Eye (tissue), 1 donor: ENCODE measurements around the gene NBPF3.
"Not testable (repeated sequence)": the region's sequence is repeated elsewhere in the genome, so short reads cannot be mapped to it uniquely, and the experiment has no call there.

ENCODE experiments used
- DNase-seq: peaks from one replicate; pipeline ENCODE4 v3.0.0-alpha.2; 2015

The NBPF3 gene

DNA sequence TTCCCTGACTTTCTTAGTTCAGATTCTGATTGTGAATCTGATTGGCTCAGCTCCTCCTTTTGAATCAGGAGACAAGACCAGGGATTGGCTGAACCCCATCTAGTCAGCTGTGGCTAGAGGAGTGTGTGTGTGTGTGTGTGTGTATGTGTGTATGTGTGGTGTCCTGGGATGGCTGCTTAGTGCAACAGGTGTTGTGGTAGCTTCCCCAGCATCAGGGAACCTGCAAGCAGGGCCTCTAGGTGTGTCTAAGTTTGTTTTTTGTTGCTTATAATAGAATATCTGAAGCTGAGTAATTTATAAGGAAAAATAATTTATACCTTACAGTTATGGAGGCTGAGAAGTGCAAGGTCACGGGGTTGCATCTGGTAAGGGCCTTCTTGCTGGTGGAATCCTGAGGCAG lies 56.1 kb downstream of the NBPF3 start:
- DNase-seq = no peak

DNA sequence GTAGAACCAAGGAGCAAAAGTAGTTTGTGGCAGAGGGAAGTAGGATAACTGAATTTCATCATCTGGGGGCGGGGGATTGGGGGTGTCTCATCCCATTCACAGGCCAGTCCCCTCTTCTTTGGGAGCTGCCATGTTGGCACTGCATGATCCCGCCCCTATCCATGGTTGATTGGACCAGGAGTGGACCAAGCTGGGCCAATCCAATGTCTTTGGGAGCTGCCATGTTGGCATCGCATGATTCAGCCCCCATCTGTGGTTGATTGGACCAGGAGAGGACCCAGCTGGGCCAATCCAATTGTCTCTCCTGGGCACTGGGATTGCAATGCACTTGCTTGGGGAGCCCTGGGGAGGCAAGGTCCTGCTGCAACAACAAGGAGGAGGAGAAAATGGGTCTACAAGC lies 56.9 kb downstream of the NBPF3 start:
- DNase-seq = no peak

DNA sequence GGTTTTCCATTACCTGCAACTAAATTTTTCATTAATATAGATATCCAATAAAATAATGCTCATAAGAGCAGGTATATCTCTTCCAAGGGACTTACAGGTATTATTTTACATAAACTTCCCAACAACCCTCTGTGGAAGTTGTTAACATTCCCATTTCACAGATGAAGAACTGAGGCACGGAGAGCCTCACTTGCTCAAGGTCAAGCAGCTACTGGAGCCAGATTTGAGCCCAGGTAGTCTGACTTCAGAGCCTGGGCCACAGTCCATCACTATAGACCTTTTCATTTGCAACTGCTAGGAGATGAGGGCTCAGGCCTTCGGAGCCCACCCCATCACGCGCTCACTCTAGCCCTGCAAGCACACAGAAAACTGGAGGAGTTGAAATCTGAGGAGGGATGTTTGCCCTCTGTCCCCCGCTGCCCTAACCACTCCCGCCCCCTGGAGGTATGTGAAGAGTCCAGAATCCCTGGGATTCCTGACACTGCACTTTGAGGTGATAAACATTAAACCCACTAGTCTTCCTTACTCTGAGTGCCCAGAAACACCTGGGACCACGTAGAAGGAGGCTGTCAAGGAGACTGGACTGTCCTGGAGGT lies 57.6 kb downstream of the NBPF3 start:
- DNase-seq = no peak

DNA sequence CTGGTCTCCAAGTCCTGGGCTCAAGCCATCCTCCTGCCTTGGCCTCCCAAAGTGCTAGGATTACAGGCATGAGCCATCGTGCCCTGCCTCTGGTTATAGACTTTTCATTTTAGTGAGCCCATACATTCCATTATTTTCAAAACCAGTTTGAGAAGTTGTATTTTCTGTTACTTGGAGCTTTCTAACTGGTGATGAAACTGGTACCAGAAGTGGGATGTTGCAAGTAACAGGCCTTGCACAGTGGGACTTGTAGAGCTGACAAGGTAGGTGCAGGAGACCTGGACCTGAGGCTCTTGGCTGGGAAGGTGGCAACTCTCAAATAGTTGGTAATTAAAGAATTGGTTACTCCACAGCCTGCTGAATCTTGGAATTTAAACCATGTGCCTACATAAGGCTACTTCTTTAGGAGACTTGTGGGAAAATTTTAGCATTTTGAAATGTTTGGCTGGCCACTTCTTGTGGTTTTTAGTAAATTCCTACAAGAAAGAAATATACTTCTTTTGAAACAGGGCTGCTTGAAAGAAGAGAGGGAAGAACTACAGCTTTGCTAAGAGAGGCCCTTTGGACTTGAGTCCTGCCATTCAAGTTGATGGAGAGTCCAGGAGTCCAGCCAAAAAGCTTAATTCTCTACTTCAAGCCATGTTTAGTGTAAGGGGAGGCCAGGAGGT lies 59.5 kb downstream of the NBPF3 start:
- DNase-seq = no peak

DNA sequence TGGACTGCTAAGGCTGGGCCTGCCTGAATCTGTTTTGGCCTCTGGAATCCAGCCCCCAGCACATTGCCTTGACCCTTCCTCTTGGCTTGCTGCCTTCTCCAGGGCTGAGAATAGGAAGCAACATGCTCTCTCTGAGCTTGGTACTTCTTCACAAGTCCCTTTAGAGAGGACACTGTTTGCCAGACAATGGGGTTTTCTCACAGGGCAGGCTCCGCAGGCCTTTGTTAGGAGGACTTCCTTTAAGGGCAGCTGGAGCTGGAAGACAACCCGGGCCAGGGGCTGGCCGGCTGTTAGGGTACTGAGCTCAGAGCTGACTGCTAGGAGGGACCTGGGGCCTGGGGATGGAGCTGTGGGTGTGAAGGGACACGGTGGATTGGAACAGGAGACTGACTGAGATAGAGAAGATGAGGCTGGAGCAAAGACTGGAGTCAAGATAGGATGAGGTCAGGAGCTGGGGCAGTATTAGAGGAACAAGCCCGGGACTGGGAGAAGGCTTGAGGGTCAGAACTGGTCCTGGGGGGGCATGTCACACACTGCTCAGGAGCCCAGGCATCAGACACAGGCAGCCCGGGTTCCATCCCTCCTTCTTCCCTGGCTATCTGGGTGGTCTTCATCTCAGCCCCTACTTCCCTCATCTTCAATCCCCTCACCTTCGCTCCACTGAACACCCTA lies 63.9 kb downstream of the NBPF3 start:
- DNase-seq = peak; percentile 8

DNA sequence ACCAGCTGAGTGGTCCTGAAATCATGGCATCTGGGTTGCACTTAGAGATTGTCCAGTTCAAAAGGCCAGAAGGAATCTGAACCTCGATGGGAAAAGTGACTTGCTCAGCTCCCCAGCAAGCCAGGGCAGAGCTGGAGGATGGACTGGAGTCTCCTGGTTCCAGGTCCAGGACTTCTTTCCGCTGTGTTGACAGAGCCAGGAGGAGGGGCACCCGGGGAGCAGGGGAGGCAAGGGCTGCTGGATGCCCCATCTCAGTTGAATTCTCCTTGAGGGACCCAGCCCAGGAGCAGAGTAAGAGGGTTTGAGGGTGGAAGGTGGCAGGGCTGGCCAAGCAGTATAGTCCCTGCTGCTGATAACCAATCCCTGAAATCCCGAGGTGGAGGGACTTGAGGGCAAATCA lies 66.9 kb downstream of the NBPF3 start:
- peak; percentile 5 for DNase-seq

DNA sequence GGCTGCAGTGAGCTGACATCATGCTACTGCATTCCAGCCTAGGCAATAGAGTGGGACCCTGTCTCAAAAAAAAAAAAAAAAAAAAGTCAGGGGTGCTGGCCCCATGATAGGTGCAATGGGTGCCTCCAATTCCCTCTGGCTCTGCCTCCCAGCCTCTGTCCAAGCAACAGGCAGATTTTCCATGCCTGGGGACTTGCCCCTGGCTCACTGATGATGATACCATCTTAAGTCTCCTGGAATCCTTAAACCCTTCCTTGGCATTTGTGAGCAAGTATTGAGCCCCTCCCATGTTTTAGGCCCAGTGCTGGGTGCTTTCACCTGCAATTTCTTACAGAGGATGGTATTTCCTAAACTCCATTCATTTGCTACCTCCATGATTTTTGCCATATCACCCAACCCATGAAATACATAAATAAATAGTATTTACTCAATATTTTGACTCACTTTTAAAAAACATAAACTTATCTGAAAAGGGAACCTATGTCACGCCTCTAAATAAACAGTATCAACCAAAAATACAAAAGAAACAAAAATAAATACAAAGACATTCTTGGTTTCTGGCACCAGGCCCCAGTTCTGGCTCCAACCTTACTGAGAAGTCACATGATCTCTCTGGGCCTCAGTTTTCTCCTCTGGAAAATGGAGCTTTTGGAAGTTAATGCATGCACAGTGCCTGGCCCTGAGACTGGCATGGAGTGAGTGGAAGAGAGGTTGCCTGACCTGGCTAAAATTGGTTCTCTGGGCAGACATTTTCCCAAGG lies 67.8 kb downstream of the NBPF3 start:
- no peak for DNase-seq

DNA sequence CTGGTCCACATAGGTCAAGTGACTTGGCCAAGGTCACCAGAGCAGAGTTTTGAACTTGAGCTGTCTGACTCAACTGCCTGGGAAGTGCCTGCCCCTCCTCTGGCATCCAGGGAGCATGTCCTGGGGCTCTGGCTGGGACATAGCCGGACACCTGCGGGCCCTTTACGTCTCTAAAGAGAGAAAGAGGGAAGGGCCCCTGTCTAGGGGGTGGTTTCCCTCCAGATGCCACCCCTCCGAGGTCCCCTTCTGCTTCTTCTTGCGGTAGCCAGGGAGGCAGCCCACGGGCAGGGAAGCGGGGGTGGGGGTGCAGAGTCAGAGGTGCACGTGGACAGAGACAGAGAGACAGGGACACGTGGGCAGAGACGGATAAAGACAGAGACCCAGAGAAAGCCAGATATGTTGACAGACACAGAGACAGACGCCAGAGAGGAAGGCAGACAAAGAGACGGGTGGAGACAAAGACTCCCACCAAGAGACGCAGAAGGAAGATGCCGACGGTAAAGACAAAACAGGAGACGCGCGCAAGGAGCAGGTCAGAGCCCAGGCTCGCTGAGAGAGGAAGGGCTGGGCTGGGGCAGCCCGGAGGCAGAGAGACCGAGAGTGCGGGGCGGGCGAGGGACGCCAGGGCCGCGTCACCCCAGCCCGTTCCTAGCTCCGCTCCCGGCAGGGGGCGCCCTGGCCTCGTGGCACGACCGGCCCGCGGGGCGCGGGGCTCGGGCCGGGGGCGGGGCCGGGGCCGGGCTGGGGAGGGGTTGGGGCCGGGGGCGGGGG lies 68.8 kb downstream of the NBPF3 start:
- peak; percentile 86 for DNase-seq

DNA sequence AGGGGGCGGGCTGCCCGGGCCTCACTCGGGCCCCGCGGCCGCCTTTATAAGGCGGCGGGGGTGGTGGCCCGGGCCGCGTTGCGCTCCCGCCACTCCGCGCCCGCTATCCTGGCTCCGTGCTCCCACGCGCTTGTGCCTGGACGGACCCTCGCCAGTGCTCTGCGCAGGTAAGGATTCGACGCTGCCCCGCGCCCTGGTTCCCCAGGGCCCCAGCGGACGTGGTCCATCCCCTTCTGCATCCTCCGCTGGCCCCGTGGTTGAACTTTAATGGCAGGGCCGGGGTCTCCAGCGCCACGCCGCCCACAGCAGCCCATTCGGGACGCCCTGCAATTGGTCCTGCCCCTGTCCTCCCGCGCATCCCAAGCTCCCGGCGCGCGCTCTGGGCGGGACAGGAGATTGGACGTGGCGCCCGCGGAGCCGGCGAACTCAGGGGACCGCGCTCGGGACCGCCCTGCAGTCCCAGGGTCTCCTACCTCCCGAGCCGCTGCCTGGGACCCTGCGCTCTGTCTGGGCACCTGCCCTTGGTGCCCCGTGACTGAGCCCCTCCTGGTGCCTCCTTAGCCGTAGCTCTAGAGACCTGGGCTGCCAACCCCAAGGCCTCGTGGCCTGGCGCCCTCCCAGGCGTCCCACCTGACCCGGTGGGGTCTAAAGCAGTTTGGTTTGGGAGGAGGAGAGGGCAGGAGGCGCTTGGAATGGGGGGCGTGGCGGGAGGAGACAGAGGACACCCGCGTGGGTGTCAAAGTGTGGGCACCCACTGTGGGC lies 69.6 kb downstream of the NBPF3 start, which contains the start of gene ALPL:
ALPL (plus strand) TSS at position 73 of the 762 bp plus-strand sequence. CDS start 44,659 bp downstream, outside the sequence.
- DNase-seq = peak; percentile 50

DNA sequence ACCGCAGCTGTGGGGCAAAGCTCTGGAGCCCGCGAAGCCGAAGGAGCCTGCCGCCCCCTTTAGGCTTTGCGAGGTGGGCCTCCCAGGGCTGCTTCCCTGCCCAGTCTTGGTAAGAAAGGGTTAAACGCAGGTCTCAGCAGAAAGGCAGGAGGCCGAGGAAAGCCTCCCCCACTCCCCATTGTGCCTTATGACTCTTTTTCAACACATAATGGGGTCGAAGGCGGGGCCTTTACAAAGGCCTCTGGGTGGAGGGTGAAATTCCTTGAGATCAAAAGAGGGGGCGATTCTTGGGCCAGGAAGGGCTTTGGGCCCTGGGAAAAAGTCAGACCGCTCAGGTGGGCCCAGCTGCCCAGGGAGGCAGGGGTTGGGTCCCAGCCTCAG lies 70.2 kb downstream of the NBPF3 start:
- peak; percentile 26 for DNase-seq

DNA sequence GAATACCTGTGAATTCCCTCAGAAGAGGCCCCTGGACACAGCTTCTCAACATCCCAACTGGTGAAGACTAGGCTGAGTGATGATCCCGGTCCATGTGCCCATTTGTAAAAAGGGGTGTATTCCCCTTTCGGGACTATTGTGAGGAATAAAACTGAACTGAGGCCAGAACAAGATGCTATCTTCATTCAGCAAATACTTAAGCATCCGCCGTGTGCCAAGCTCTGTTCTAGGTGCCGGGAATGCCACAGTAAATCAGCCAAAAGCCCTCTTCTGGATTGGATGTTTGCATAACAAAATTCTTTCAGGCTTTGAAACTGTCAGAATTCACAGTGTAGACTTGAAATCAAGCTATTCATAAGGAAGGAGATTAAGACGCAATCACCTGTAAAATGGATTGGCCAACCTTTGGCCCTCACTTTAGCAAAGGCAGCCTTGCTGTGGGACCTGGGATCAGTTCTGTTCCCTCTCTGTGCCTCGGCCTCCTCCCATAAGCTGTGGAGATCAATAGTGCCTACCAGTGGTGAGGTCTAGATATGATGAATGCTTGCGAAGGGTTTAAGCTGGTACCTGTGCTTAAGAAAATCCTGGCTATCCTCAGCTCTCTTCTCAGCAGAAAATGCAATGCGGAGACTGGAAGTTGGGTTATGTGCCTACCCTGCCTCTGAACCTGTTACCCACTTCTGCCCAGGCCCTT lies 71.1 kb downstream of the NBPF3 start:
- DNase-seq = no peak

DNA sequence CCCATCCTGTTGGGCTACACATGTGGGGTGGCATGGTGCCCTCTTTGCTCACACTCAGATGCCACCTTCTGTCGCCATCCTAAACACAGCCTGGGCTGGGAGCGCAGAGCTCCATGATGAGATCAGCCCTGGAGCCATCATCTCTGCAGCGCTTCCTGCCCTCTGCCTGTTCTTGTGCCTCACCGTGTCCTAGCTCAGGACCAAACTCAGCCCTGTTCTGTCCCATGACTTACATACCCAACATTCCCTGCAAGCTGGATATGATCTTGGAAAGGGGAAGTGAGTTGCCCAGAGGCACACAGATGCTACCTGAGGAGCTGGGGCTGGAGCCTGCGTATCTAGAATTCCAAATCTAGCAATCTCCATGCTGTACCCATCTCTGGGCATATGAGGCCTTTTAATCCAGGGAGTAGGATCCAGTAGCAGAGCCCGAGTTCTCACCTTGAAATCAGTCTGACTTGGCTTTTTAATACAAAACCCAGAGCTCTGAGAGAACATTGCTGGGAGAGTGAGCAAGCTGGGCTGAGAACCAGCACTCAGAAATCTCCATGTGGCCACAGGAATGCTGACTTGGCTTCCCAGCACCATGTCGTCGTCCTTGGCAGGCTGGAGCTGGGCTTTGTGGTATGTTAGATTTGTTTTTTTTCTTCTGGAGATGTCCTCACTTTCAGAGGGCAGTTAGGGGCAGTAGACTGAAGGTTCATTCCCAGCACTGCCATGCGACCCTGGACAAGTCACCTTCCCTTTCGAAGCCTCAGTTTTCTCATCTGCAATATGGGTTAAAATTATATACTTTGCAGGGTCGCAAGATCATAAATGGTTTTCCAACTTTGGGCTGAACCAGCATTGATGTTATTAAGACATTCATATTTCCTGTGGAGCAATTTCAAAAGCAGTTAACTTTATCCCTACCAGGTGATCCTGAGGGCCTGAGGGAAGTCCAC lies 71.9 kb downstream of the NBPF3 start:
- peak; percentile 61 for DNase-seq

DNA sequence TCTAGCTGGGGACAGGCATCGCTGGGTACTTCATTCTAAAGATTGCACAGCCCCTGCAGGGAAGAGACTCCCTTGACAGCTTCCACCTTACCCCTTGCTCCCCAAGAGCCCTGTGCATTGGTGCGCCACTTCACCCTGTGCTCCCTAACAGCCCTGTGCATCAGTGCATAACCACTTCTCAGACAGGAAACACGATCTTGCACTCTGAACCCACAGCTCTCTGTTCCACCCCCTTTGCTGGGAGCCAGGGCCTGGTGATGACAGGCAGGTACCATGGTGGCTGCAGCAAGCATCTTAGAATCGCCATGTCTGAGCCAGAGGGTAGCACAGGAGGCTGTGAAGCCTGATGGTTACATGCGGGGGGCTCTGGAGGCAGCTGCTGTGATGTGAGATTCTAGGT lies 74.3 kb downstream of the NBPF3 start:
- DNase-seq = no peak

DNA sequence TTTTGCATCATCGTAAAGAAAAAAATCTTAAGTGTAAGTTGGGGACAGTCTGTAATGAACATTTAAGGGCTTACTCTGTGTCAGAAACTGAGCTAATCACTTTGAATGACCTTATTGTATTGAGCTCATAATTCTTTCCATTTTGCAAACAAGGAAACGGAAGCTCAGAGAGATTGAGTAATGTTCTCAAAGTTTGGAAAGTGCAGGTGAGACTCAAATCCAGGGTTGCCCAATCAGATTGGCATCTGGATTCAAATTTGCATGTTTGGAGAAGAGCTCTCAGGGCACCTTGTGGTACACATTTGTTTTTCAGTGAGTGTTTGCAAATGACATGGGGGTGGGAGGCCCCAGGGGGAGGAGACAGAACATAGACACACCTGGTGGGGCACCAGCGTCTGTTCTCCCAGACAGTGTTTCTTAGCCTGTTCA lies 77.2 kb downstream of the NBPF3 start:
- no peak for DNase-seq

DNA sequence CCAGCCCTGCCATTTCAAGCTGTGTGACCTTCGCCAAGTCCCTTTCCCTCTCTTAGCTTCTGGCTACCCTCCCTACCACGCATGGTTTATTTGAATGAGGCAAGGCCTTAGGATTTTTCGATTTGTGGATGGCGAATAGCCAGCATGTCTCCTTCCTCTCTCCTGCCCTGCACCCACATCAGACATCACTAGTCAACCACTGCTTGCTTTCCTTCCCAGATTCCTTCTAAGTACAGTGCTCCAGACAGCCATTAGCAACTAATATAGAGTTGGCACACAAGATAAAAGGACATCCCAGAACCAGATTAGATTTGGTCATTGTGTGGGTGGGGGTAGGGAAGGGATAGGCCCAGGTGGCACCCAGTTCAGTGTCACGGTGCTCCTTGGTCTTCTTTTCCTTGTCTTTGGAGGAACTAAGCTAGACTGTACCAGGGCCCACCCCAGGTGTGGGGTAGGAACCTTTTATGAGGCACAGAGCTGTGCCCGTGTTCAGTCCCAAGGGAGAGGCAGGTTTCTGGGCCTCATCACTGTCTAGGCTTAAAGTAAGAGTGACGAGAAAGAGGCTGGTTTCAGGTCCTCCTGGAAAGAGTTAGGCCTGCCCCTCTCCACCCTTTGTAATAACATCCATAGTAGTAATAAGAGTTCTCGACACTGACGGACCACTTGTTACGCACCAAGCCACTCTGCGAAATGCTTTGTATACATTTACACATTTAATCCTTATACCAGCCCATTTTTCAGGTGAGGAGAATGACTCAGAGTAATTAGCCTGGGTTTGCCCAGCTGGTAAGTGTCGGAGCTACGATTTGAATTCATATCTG lies 77.9 kb downstream of the NBPF3 start:
- DNase-seq = no peak

DNA sequence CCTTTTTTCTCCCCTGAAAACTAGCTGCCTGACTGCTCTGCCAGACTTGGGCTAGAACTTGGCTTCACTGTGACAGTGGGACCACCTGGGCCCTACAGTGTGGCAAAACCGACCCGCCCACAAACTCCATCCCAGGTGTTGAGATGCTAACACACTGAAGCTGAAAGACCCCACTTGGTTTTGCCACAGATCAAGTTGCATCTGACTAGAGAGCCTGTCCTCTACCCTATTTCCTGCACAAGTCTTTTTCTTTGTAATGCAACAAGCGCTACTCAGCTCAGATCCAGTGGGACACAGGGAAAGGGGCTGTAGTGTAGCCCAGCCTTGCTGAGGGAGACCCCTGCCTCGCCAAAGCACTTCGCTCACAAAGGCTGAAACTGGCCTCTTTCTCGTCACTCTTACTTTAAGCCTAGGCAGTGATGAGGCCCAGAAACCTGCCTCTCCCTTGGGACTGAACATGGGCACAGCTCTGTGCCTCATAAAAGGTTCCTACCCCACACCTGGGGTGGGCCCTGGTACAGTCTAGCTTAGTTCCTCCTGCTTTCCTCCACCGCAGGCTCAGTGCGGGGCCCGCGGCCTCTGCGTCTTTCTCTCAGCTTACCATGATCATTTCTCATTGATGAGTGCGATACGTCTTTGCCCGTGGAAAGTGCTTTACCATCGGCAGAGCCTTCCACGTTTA lies 79.0 kb downstream of the NBPF3 start:
- no peak for DNase-seq

DNA sequence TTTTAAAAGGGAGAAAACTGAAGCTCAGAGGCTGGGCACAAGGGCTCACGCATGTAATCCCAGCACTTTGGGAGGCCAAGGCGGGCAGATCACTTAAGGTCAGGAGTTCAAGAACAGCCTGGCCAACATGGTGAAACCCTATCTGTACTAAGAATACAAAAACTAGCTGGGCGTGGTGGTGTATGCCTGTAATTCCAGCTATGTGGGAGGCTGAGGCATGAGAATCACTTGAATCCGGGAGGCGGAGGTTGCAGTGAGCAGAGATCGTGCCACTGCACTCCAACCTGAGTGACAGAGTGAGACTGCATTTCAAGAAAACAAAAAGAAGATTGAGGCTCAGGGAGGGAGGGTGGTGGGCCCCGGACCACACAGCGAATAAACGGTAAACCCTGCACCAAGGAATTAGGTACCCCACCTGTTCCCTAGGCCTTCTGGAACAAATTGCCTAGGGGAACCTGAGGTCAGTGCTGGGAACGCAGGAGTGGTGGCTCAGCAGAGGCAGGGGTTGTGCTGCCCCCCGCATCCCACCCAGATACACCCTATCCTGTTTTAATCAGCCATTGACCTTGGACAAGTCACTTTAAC lies 79.6 kb downstream of the NBPF3 start:
- DNase-seq = not testable (repeated sequence)
